Neural cell (in vitro differentiated cells): ENCODE measurements around the gene ASPM. TPM values are rescaled to one million over a fixed set of nuclear protein-coding genes. Genes with fewer than 3 reads are reported as not detected.

Experiments
- H2AFZ ChIP-seq: fragments of 200-600, 300-800 bp; sonication (generic), shearing (Covaris generic); 2 replicates; pipeline ENCODE4 v1.6.0; 2014; ENCODE audit warnings: low read depth, mild to moderate bottlenecking, antibody characterized with exemption, low read length, moderate library complexity
- H3F3A ChIP-seq: fragments of 200-600 bp; shearing (Covaris generic); 2 replicates; pipeline ENCODE4 v1.6.1; 2016; ENCODE audit warnings: mild to moderate bottlenecking, moderate library complexity, mixed read lengths, antibody characterized with exemption, low read length; ENCODE audit not compliant: insufficient read depth, poor library complexity, severe bottlenecking
- H3K27ac ChIP-seq: fragments of 200-600, 300-800 bp; sonication (generic), shearing (Covaris generic); 2 replicates; pipeline ENCODE4 v1.5.1; 2014; ENCODE audit warnings: mild to moderate bottlenecking, low read length, moderate library complexity
- H3K27me3 ChIP-seq: fragments of 300-800, 200-600 bp; sonication (generic), shearing (Covaris generic); 2 replicates; pipeline ENCODE4 v1.6.0; 2014; ENCODE audit warnings: mild to moderate bottlenecking, low read depth, low read length, moderate library complexity; ENCODE audit not compliant: insufficient read depth
- H3K36me3 ChIP-seq: fragments of 300-800, 200-600 bp; sonication (generic), shearing (Covaris generic); 2 replicates; pipeline ENCODE4 v1.5.1; 2014; ENCODE audit warnings: mild to moderate bottlenecking, antibody characterized with exemption, low read length, moderate library complexity; ENCODE audit not compliant: insufficient read depth
- H3K4me2 ChIP-seq: fragments of 300-800, 200-600 bp; sonication (generic), shearing (Covaris generic); 2 replicates; pipeline ENCODE4 v1.6.0; 2014; ENCODE audit warnings: mild to moderate bottlenecking, low read length
- H3K4me3 ChIP-seq: fragments of 300-800, 200-600 bp; sonication (generic), shearing (Covaris generic); 2 replicates; pipeline ENCODE4 v1.5.1; 2014; ENCODE audit warnings: mild to moderate bottlenecking, low read length, moderate library complexity
- H3K79me2 ChIP-seq: fragments of 200-600 bp; shearing (Covaris generic); replicated peaks from 2 replicates; pipeline ENCODE4 v1.6.0; 2014; ENCODE audit warnings: mild to moderate bottlenecking, low read length, moderate library complexity; ENCODE audit not compliant: insufficient read depth
- H3K9ac ChIP-seq: fragments of 300-800, 200-600 bp; sonication (generic), shearing (Covaris generic); 2 replicates; pipeline ENCODE4 v1.6.1; 2016; ENCODE audit warnings: mild to moderate bottlenecking, low read length, mixed read lengths
- H3K9me2 ChIP-seq: fragments of 200-600 bp; shearing (Covaris generic); 2 replicates; pipeline ENCODE4 v1.6.1; 2016; ENCODE audit warnings: mild to moderate bottlenecking, low read length, mixed read lengths; ENCODE audit not compliant: insufficient read depth
- H3K9me3 ChIP-seq: fragments of 200-600, 300-800 bp; sonication (generic), shearing (Covaris generic); 2 replicates; pipeline ENCODE4 v1.6.1; 2016; ENCODE audit warnings: mild to moderate bottlenecking, mixed run types, low read length, moderate library complexity, mixed read lengths
- H4K20me1 ChIP-seq: fragments of 200-600 bp; shearing (Covaris generic); 2 replicates; pipeline ENCODE4 v1.6.1; 2016; ENCODE audit warnings: mild to moderate bottlenecking, mixed run types; ENCODE audit not compliant: insufficient read depth
- CTCF ChIP-seq: fragments of 450-650 bp; IDR thresholded peaks from 2 replicates; pipeline ENCODE4 v1.5.1; 2014; ENCODE audit warnings: antibody characterized with exemption, mild to moderate bottlenecking, moderate library complexity; ENCODE audit not compliant: poor library complexity, severe bottlenecking
- EP300 ChIP-seq: fragments of 450-650 bp; conservative IDR thresholded peaks from 2 replicates; pipeline ENCODE4 v1.6.1; 2014; ENCODE audit warnings: antibody characterized with exemption, mild to moderate bottlenecking, moderate library complexity; ENCODE audit not compliant: poor library complexity, severe bottlenecking
- EZH2 ChIP-seq: fragments of 200-600, 300-800 bp; shearing (Covaris generic), sonication (generic); IDR thresholded peaks from 2 replicates; pipeline ENCODE4 v1.6.1; 2014; ENCODE audit warnings: antibody characterized with exemption, low read length, borderline replicate concordance, mild to moderate bottlenecking; ENCODE audit not compliant: insufficient read depth, poor library complexity, severe bottlenecking
- MXI1 ChIP-seq: fragments of 450-650 bp; conservative IDR thresholded peaks from 2 replicates; pipeline ENCODE4 v1.6.1; 2014; ENCODE audit warnings: antibody characterized with exemption, mild to moderate bottlenecking; ENCODE audit not compliant: poor library complexity, severe bottlenecking
- POLR2AphosphoS5 ChIP-seq: IDR thresholded peaks from 2 replicates; pipeline ENCODE4 v1.6.1; 2012
- RAD21 ChIP-seq: fragments of 450-650 bp; conservative IDR thresholded peaks from 2 replicates; pipeline ENCODE4 v1.6.1; 2014; ENCODE audit warnings: antibody characterized with exemption, mild to moderate bottlenecking, moderate library complexity
- REST ChIP-seq: IDR thresholded peaks from 2 replicates; pipeline ENCODE4 v1.6.1; 2012; ENCODE audit warnings: borderline replicate concordance
- SMC3 ChIP-seq: fragments of 450-650 bp; conservative IDR thresholded peaks from 2 replicates; pipeline ENCODE4 v1.6.1; 2014; ENCODE audit warnings: antibody characterized with exemption, mild to moderate bottlenecking, moderate library complexity; ENCODE audit not compliant: poor library complexity
- TAF1 ChIP-seq: IDR thresholded peaks from 2 replicates; pipeline ENCODE4 v1.6.1; 2012; ENCODE audit warnings: low read depth
- polyA minus RNA-seq: library from RNA; depleted of rRNA, polyadenylated mRNA; stranded (reverse); fragments of >200 nt; gene quantifications from 2 replicates; pipeline ENCODE4 v1.2.3, GENCODE V29; 2014
- polyA plus RNA-seq: library from polyadenylated mRNA; depleted of rRNA; stranded (reverse); fragments of >200 nt; gene quantifications from 2 replicates; pipeline ENCODE4 v1.2.3, GENCODE V29; 2014

The ASPM gene
- 0.87 and 1.0 TPM in 2 replicates for polyA plus RNA-seq
- polyA minus RNA-seq: 1.7 and 3.7 TPM in 2 replicates

GRCh38 chr1:197146101-197147095 is at the start of gene ASPM:
TSS of gene ASPM (minus strand) at chr1:197146669. CDS start at chr1:197146437, 232 bp downstream.
- Histone ChIP-seq H3K27me3 (no peaks in the 10 kb centered on the region), H3K79me2 (peaks cover 19% of the 10 kb centered on the region), H3K36me3 (no peaks in the 10 kb centered on the region)

GRCh38 chr1:197195100-197195499 is 48.6 kb upstream of the ASPM start:
- Histone ChIP-seq H3K4me3 (peak overlapping the region; percentile 81), H3K4me2 (peak overlapping the region; percentile 33), H3K27me3 (no peaks in the 10 kb centered on the region), H3F3A (no peaks in the 10 kb centered on the region), H3K9me2 (no peaks in the 10 kb centered on the region), H4K20me1 (no peaks in the 10 kb centered on the region), H3K9ac (no peak overlapping the region), H3K9me3 (no peaks in the 10 kb centered on the region), H2AFZ (no peak overlapping the region), H3K27ac (no peak overlapping the region), H3K79me2 (peaks cover 67% of the 10 kb centered on the region), H3K36me3 (peaks cover 9% of the 10 kb centered on the region)
- TF ChIP-seq REST (no peak), TAF1 (no peak), CTCF (no peak), POLR2AphosphoS5 (no peak), MXI1 (no peak), RAD21 (no peak), EZH2 (no peak), EP300 (no peak), SMC3 (no peak)

More at GRCh38 chr1:197146101-197147095, at the start of gene ASPM:
- Histone ChIP-seq H3K4me2 (peak within 1 kb of the TSS; percentile 81), H3K9me2 (no peaks in the 10 kb centered on the region), H3F3A (no peaks in the 10 kb centered on the region), H2AFZ (peak within 1 kb of the TSS; percentile 41), H3K4me3 (peak within 1 kb of the TSS; percentile 87), H4K20me1 (no peaks in the 10 kb centered on the region), H3K27ac (peak within 1 kb of the TSS; percentile 18), H3K9me3 (no peaks in the 10 kb centered on the region), H3K9ac (peak within 1 kb of the TSS; percentile 49)
- TF ChIP-seq MXI1 (peak; percentile 99), POLR2AphosphoS5 (no peak), EP300 (no peak), TAF1 (no peak), CTCF (no peak), RAD21 (no peak), SMC3 (peak; percentile 39), EZH2 (no peak)
